GM19372 (cell line): ENCODE results near the gene MARCHF3.

Experiments
- ATAC-seq: cut with Tn5 transposase; IDR thresholded peaks from one replicate; pipeline ENCODE4 v1.9.1; 2021; ENCODE audit warnings: mild to moderate bottlenecking, low read depth, moderate library complexity; ENCODE audit not compliant: unreplicated experiment

Gene MARCHF3

GRCh38 chr5:126826619-126827215 lies 203.6 kb downstream of the MARCHF3 start:
- ATAC-seq: no peak

GRCh38 chr5:126819253-126819652 lies 211.1 kb downstream of the MARCHF3 start:
- no peak for ATAC-seq

GRCh38 chr5:126818736-126819135 lies 211.6 kb downstream of the MARCHF3 start:
- no peak for ATAC-seq
